GM18502 (cell line): ENCODE measurements around the gene UBE2L3.
"Not testable (repeated sequence)": the region's sequence is repeated elsewhere in the genome, so short reads cannot be mapped to it uniquely, and the experiment has no call there.

Source experiments
- ATAC-seq: cut with Tn5 transposase; IDR thresholded peaks from one replicate; pipeline ENCODE4 v1.9.1; 2021; ENCODE audit warnings: mild to moderate bottlenecking; ENCODE audit not compliant: unreplicated experiment, poor library complexity

UBE2L3 gene

DNA sequence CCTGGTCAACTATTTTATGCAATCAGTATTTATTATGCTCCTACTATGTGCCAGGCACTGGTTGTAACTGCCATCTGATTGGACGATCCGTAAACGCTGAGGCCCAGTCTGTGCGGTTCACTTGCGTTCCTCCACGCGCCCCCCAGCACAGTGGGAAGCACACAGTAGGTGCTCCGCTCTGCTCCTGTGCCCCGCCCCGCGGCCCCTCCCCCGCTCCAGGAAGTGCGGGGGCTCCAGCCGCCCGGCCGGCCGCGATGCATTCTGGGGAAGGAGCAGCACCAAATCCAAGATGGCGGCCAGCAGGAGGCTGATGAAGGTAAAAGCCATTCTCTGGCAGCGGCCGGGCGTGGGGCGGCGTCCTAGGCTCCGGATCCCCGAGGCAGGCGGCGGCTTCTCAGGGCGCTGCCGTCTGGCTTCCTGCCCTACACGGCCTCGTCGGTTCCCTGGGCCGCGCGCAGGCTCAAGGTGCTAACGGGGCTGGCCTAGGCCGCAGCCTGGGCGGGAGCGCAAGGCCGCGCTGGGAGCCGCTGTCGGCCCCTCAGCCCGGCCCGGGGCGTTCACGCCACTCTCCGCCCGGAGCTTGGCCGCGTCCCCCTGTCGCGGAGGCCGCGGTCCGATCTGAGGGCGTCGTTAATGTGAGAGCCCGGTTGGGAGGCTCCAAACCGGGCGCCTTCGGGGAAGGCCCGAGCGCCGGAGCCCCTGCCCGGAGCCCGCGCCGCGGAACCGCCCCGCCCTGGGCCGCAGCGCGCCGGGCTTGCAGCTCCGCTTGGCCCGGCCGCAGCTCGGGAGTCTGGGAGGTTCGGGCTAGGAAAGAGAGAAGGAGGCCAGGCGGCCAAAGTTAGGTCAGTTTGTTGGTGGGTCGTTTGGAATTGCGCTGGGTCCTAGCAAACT is at the start of gene UBE2L3:
UBE2L3 (plus strand) TSS at position 259 of the 891 bp plus-strand sequence; CDS start at position 290, 31 bp downstream.
- peak; percentile 64 for ATAC-seq

DNA sequence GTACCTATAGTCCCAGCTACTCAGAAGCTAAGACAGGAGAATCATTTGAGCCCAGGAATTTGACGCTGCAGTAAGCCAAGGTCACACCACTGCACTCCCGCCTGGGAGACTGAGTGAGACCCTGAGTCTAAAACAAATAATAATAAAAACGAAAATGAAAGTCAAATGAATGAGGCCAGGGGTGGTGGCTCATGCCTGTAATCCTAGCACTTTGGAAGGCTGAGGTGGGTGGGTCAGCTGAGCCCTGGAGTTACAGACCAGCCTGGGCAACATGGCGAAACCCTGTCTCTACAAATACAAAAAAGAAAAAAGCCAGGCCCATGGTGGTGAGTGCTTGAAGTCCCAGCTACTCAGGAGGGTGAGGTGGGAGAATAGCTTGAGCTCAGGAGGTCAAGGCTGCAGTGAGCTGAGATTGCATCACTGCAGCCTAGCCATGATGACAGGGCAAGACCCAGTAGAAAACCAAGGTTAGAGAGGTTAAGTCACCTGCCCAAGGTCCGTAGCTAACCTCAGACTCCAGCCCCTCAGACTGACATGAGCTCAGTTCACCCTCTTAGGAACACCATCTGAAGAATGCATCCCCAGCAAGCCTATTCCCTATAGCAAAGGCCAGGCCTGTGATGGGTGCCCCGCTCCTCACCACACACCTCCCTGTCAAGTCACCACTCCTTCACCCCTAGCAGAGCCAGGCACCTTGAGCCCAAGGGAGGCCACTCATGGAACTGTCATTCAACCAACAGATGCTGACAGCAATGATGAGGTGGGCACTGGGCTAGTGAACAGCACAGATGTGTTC is 40.6 kb upstream of the UBE2L3 start:
- not testable (repeated sequence) for ATAC-seq

DNA sequence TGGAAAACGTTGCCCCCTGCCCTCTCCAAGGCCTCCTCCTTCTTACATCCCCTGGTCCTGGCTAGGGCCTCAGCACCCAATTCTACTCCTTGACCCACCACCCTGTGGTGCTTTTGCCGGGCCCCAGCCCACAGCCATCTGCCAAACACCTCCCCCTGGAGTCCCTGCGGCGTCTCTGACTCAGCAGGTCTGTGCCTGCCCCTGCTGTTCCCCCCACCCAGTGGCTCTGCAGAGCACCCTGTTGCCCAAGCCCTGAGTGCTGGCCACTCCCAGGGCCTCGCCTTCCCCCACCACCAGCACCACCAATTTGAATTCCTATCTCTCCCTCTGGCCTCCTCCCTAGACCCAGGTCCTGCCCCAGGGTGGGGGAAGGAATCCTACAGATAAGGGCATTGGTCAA is 36.0 kb upstream of the UBE2L3 start:
- not testable (repeated sequence) for ATAC-seq

DNA sequence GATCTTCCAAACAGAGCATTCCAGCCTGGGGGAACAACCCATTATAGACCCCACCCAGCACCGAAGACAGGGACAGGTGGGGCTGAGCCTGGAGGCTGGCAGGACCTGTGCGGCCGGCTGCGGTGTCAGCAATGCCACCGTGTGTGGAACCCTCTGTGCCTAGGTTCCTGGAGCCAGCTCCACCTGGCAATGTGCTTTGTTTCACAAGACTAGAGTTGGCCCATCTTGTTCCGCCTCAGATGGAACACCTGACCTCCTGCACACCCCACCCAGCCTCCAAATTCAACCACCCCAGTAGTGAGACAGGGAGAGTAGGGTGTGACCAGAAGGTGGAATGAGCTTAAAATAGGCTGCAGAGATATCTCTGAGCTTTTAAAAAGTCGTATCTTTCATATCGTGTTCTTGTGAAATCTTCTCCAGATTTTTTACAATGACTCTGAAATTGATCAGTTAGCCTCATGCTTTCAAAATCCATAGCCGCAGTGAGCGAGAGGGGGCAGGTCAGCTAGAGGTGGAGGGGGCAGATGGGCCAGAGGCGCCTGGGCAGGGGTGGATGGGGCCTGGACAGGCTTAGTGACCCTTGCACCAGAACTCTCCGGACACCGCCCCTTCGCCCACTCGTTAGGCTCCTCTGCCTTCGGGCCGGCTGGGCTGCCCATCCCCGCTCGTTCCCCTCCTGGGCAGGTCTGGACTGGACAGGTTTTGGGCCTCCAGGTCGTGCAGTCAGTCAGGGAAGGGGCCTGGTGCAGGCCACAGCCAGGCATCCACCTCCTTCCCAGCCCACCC is 34.5 kb upstream of the UBE2L3 start:
- ATAC-seq = not testable (repeated sequence)

DNA sequence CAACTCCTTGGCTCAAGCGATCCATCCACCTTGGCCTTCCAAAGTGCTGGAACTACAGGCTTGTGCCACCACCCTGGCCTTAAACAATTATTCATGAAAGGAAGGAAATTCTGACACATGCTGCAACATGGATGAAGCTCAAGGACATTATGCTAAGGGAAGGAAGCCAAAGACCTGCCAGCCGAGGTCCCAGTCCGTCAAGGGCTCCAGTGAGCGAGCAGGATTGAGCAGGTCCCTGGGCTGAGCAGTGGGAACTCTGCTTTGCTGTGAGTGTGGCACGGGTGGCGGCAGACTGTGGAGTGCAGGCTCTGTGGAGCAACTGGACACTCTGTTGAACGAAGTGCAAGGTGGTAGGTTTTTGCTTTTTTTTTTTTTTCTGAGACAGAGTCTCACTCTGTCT is 27.7 kb upstream of the UBE2L3 start:
- not testable (repeated sequence) for ATAC-seq

DNA sequence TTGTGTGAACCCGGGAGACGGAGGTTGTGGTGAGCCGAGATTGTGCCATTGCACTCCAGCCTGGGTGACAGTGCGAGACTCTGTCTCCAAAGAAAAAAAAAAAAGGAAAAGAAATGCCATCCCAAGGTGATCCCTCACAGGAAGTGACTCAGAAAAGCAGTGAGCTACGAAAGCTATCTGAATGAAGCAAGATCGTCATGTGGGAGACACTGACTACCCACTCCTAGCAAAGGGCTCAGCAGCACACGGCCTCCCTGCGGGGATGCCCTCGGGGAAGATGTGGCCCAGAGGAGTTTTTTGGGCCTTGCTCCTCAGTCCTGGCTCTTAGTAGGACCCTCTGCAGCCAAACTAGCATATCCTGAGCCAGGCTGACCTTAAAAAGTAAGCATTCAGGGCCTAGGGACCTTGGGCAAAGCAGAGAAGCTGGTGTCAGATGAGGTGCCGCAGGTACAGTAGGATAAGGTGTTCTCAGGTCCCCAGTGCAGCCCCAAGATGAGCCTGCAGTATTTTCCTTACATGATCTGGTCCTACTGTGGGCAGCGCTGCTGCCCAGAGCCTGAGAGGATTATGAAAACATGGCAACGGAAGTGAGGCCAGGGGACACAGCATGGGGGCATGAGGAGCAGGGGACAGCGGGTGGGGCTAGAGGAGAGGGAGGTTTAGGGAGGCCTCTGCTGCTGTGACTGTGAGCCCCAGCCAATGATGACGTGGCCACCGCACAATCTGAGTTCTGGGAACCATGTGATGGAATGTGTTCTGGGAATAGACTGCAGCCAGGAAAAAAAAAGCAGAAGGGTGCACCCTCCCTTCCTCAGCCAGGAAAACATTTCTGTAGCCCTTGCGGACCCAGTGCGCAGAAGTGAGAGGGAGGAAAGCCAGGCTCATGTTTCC is 22.8 kb upstream of the UBE2L3 start:
- ATAC-seq = not testable (repeated sequence)

DNA sequence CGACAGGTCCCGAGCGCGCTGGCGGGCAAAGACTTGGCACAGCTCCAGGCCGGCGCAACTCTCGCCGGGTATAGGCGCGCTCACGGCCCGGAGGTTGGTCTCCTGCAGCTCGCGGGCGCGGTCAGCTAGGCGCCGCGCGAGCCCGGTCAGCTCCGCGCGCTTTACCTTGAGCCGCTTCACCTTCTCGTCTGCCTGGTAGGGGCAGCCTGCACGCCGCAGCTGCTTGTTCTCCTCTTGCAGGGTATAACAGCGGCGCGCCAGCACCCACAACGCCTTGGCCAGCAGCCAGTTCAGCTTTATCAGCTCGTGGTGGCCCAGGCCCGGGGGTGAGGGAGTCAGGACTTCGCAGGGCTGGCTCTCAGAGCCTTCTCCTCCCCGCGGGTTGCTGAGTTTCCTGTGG is 18.0 kb upstream of the UBE2L3 start:
- peak; percentile 18 for ATAC-seq

DNA sequence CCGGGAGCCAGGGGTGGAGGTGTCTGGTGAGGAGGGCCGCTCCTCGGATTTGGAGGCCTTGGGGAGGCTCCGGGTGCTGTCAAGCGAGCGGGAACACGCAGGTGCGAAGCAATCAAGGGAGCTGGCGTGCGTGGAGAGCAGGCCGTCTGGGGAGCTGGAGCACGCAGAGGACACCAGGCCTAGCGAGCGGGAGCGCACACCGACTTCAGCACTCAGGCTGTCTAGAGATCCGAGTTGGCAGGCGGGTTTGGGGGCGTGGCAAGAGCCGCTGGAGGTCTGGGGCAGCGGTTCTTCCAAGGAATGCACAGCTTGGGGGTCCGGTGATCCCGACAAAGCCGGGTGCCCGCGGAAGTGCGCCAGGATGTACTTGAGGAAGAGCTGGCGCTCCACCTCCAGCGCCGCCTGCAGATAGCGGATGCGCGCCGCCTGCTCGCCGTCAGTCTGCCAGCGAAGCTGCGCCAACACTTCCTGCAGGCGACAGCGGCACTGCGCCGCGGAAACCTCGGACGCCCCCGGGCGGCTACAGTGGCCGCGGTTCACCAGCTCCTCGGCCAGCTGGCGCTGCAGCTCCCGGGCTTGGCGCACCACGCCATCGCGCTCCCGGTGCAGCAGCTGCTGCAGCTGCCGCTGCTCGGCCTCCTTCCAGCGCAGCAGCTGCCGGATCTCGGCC is 17.4 kb upstream of the UBE2L3 start:
- ATAC-seq = peak; percentile 69

DNA sequence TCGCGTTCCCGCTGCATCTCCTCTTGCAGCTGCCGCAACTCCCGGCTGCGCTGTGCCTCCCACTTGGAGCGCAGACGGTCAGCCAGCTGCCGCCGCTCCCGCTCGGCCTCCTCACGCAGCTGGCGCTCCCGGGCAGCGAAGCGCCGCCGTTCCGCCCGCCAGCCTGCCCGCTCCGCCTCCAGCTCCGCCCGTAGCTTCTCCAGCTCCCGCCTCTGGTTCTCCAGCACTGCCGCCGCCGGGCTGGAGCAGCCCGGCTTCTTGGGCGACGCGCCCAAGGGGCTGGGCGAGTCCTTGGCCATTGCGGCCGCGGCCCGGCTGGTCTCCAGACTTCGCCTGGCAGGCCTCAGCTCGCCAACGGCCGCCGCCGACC is 16.9 kb upstream of the UBE2L3 start:
- ATAC-seq = peak; percentile 37

DNA sequence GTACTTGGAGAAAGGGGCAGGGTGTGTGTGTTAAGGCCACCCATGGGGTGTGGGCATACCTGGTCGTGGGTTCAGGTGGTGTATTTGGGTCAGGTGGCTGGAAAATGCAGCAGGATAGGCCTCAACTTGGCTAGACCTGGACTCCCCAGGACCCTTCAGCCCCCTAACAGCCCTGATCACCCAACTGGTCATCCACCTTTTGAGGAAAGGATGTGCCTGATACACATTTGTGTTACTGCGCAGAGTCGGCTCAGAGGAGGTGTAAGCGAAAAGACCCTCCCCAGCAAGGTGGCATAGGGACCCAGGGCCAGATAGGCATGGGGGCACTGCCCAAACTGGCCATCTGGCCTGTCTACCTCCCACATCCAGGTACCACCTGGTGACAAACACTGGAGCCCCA is 16.2 kb upstream of the UBE2L3 start, which contains the start of gene RIMBP3C:
RIMBP3C (minus strand) TSS at position 101 of the 400 bp plus-strand sequence. CDS start 485 bp downstream, outside the sequence.
- not testable (repeated sequence) for ATAC-seq

DNA sequence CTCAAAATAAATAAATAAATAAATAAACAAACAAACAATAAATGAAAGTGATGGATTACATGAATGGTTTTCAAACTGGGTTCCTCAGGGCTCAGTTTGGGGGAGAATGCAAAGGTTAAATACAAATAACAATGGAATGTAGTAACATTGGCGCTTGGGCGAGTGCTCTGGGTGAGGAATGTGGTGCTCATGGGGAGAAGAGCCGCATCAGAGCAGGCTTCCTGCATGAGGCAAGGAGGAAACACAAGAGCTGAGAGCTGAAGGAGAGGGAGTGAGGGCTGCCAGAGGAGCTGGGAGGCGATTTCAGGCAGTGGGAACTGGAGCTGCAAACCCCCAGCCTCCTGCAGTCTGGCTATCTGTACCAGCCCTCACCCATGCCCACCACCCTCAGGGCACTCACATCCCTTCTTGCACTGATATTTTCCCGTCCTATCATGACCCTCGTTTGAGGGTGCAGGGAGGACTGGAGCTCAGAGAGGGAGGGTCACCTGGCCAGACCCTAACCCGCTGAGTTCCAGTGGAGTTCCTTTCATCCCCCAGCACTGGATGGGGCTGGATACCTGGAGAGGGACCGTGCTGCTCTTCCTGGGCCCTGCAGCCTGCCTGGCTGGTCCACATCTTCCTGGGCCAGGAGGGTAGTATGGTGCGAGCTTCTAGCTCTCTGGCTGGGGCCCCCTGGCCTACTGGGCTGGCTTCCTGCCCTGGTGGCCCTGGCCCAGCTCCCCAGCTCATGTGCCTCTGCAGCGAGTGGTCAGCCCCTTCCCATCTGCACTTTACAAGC is 8.0 kb upstream of the UBE2L3 start:
- ATAC-seq = not testable (repeated sequence)

DNA sequence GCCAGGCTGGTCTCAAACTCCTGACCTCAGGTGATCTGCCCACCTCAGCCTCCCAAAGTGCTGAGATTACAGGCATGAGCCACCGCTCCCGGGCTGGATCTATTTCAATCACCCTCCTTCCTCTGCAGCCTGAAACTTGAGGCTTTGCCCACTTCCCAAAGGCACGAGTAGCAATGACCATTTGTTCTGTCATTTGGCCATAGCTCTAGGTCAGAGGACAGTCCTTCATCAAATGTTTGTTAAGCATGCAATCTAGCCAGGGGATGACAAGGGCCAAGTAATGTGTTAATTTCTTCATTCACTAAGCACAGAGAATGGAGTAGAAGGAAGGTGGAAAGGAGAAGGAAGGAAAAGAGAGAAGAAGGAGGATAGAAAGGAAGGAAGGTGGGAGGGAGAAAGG is 6.9 kb upstream of the UBE2L3 start:
- not testable (repeated sequence) for ATAC-seq

DNA sequence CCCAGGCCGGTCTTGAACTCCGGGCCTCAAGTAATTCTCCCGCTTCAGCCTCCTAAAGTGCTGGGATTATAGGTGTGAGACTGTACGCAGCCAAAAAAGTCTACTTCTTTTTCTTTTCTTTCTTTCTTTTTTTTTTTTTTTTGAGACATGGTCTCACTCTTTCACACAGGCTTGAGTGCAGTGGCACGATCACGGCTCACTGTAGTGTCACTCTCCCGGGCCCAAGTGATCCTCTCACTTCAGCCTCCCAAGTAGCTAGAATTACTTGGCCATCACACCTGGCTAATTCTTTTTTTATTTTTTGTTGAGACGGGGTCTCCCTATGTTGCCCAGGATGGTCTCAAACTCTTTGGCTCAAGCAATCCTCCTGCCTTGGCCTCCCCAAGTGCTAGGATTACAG is 3.6 kb upstream of the UBE2L3 start:
- no peak for ATAC-seq

DNA sequence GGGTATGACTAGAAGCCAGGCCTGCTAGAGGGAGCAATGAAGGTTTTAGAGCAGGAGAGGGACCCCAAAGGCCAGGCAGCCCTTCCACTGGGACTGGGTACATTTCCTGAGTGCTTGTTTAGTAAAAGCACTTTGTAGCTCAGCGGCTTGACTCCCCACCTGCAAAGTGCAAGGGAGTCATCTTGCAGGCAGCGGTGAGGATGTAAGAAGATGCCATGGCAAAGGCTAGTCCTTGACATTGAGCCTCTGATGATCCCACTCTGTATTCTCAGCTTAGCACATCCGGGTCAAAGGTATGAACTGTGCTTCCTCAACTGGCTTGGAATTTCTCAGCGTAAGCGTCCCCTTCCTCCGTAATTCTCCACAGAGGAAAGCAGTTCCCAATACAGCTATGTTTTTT is 3.1 kb upstream of the UBE2L3 start:
- ATAC-seq = no peak

DNA sequence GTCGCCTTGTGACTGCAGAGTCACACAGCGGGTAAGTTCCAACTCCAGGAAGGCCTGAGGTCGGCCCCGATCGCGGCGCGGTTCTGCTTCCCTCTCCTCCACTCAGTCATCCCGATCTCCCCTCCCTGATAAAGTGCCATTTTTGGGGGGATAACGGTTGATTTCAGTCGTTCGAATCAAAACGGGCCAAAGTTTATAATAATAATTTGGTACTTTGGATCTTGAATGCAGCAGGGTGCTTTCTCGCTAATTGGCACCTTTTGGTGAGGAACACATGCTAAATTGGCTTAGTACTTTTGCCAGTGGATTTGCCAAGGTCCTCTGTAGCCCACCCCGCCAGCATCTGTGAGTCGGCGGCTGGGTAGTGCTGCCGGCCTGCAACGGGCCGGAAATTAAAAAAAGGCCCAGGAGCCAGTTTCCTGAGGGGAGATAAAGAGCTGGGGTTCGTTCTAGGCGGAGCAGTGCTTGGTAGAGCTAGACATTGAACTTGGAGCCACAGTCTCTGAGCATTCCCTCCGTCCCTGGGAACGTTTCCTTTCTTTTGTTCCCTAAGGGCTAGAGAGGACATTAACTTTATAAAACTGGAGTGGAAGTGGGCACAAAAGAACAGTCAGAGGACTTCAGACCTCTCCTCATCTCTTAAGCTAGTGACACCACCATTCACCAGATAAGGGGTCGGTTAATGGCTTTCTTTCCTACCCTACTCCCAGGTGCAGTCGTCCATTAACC is 997 bp downstream of the UBE2L3 start:
- peak; percentile 21 for ATAC-seq

DNA sequence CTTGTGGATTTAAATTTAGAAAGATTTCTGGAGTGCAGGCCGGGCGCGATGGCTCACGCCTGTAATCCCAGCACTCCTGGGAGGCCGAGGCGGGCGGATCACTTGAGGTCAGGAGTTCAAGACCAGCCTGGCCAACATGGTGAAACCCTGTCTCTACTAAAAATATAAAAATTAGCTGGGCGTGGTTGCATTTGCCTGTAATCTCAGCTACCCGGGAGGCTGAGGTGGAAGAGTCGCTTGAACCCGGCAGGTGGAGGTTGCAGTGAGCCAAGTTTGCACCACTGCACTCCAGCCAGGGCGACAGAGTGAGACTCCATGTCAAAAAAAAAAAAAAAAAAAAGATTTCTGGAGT is 1.5 kb downstream of the UBE2L3 start:
- not testable (repeated sequence) for ATAC-seq

DNA sequence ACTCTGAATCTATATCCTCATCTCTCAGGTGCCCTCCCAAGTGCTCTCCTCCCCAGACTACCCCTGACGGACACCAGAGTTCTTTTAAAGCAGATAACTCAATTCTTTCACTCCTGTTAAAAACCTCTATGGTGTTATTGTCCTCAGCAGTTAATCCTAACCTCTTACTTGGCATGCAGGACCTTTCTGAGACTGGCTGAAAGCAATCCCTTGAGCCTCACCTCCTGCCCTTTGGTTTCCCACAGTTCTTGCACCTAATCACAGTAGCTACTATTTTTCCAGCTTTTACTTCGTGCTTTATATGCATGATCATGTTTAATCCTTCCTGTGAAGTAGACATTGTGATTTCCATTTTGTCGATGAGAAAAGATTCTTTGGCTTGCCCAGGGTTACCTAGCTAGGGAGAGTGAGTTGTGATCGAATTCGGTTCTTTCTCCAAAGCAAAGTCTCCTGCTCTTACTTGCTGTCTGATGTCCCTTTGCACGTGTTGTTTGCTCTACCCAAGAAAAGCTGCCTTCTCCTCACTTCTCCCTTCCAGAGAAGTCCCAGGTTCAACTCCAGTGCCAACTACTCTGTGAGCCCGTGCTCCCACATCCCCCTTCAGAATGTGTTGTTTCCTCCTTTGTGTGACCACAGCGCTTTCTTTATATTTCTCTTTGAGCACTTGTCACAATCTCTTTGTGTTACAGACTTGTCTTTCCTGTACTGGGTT is 2.1 kb downstream of the UBE2L3 start:
- no peak for ATAC-seq
